WI38 (cell line): Measurements from ENCODE around the gene CCT7.

Source experiments
- H3K4me3 ChIP-seq: 2 replicates; pipeline ENCODE4 v1.5.1; 2011; ENCODE audit warnings: low read depth, mild to moderate bottlenecking, control low read depth, low read length
- CTCF ChIP-seq: IDR thresholded peaks from 2 replicates; pipeline ENCODE4 v1.5.1; 2012; ENCODE audit warnings: low read depth, mild to moderate bottlenecking, control low read depth, low read length

CCT7 gene

GRCh38 chr2:73252238-73253027, 18.3 kb downstream of the CCT7 start:
- TF ChIP-seq CTCF, result no peak
- H3K4me3 ChIP-seq, result no peak overlapping the region

GRCh38 chr2:73253400-73253799, 19.3 kb downstream of the CCT7 start:
- TF ChIP-seq CTCF, result no peak
- no peak overlapping the region for H3K4me3 ChIP-seq

GRCh38 chr2:73253901-73254300, 19.8 kb downstream of the CCT7 start:
- no peak for TF ChIP-seq CTCF
- no peak overlapping the region for H3K4me3 ChIP-seq

- TF ChIP-seq CTCF, result no peak
- H3K4me3 ChIP-seq, result no peak overlapping the region
Observed at GRCh38 chr2:73254343-73255006, 20.4 kb downstream of the CCT7 start.

GRCh38 chr2:73255007-73255644, 21.0 kb downstream of the CCT7 start:
- H3K4me3 ChIP-seq, result no peak overlapping the region
- TF ChIP-seq CTCF, result no peak

GRCh38 chr2:73255907-73256617, 22.0 kb downstream of the CCT7 start:
- H3K4me3 ChIP-seq, result no peak overlapping the region
- no peak for TF ChIP-seq CTCF
